SK-N-MC (cell line): Measurements from ENCODE around the gene IFNL4.

Source experiments
- EZH2 ChIP-seq: fragments of 200-600 bp; sonication (generic); IDR thresholded peaks from one replicate; pipeline ENCODE4 v1.6.1; 2017; ENCODE audit warnings: antibody characterized with exemption
- FOXP2 ChIP-seq: optimal IDR thresholded peaks from 2 replicates; pipeline ENCODE3; 2011; ENCODE audit warnings: mild to moderate bottlenecking, moderate library complexity; ENCODE audit not compliant: insufficient read depth; ENCODE audit errors: extremely low read length, control extremely low read depth
- POLR2AphosphoS5 ChIP-seq: IDR thresholded peaks from 2 replicates; pipeline ENCODE4 v1.6.1; 2012; ENCODE audit warnings: mild to moderate bottlenecking, low read depth, low read length, borderline replicate concordance

DNA sequence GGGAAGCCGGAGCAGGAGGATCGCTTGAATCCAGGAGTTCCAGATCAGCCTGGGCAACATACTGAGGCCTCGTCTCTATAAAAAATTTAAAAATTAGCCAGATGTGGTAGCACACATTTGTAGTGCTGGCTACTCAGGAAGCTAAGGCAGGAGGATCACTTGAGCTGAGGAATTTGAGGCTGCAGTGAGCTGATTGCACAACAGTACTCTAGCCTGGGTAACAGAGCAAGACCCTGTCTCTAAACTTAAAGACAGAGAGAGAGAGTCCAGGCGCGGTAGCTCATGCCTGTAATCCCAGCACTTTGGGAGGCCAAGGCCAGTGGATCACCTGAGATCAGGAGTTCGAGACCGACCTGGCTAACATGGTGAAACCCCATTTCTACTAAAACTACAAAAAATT lies 8.2 kb downstream of the IFNL4 start:
- TF ChIP-seq POLR2AphosphoS5 (no peak), EZH2 (no peak), FOXP2 (no peak)
